Measurements from ENCODE around the gene RGL1. TPM values are rescaled to one million over a fixed set of nuclear protein-coding genes. Genes with fewer than 3 reads are reported as not detected.
"Not testable (repeated sequence)": the region's sequence is repeated elsewhere in the genome, so short reads cannot be mapped to it uniquely, and the experiment has no call there.

RGL1 gene
- 0.03 and 0.18 TPM in 2 replicates for total RNA-seq (2014; rRNA removed; shearing (Covaris generic))

DNA sequence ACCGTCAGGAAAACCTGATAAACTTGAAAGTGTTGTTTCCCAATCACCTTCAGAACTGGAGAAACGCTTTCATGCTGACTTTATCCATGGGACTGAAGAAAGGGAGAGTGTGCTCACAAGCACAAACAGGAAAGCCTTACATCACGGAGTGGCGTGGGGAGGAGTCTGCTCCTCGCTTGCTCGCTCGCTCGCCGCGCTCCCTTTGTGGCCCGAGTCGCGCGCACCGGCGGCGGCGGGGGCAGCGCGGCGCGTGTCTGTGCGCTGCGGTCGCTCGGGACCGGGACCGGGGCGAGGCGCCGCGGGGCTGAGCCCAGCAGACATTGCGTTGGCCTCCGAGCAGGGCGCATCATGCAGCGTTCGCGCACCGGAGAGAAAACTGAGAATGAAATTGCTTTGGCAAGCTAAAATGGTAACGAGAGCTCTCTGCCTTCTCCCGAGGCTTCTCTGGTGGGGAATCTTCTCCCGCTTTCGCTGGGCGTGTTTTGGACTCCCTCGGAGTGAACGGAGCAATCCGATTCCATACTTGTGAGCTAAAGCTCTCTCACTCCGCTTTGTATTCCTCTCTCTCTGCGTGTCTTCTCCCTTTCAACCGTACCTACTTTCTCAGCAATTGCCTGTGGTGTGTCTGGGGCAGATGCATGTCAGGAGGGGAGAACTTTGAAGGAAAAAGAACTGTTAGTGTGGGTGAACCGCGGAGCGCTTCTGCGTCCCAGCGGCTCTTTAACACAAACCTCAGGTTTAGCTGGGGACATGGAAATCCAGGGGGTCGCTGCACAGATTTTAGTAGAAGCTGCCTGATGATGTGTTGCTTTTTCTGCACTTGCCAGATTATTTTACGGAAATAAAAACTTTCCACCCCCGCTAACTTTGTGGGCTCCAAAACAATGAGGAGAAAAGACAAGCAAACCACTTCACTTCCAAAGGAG, at the start of gene RGL1:
RGL1 (plus strand) TSS at position 205 of the 926 bp plus-strand sequence; CDS start at position 383, 178 bp downstream.
- no peak for DNase-seq (ENCODE audit: low spot score)

DNA sequence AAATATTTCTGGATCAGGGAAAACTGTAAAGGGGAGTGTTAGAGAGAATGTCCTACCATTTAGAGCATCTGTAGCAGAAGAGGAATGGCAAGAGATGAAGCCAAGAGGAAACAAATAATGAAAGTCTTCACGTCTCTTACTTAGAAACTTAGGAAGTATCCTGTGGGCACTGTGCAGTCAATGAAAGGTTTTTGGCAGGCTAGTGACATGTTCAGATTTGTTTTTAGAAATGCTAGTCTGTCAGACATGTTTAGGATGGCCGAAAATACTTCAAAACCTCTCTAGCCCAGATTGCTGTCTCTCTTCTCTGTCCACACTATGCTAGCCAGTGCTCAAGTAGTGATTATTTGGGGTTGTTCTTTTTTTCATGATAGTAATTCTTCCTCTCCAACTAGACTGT, 48.6 kb upstream of the RGL1 start:
- DNase-seq (ENCODE audit: low spot score), result no peak

DNA sequence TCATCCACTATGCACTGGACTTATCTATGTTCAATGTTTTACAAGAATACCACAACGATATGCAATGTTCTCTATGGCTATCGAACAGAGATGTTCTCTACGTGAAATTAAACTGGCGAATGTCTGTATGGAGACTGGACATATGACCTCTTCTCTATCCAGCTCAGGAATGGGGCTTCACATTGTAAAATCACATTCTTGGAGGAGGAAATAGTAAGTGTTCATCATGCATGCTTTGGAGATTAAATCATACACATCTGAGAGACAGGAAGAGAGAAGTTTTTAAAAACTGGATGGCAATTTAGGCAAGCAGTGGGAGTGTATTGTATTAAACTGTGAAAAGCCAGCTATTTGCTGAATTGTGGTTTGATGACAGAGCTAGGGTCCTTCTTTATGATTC, 47.9 kb upstream of the RGL1 start:
- no peak for DNase-seq (ENCODE audit: low spot score)

GRCh38 chr1:183758913-183759312, 46.0 kb upstream of the RGL1 start:
- DNase-seq (ENCODE audit: low spot score), result no peak

DNA sequence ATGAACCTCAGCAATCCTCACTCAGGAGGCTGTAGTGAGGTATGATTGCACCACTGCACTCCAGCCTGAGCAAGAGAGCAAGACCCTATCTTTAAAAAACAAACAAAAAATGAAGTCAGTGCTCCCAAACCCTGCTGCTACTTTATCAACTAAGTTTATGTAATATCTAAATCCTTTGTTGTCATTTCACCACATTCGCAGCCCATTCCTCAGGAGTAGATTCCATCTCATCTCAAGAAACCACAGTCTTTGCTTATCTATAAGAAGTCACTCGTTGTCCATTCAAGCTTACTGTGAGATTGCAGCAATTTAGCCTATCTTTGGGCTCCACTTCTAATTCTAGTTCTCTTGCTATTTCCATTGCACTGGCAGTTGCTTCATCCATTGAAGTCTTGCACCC, 44.3 kb upstream of the RGL1 start:
- no peak for DNase-seq (ENCODE audit: low spot score)

GRCh38 chr1:183761871-183762270, 43.0 kb upstream of the RGL1 start:
- DNase-seq (ENCODE audit: low spot score), result no peak

DNA sequence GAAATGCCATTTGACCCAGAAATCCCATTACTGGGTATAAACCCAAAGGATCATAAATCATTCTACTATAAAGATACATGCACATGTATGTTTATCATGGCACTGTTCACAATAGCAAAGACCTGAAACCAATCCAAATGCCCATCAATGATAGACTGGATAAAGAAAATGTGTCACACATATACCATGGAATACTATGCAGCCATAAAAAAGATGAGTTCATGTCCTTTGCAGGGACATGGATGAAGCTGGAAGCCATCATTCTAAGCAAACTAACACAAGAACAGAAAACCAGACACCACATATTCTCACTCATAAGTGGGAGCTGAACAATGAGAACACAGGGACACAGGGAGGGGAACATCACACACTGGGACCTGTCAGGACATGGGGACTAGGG, 42.1 kb upstream of the RGL1 start:
- DNase-seq (ENCODE audit: low spot score), result not testable (repeated sequence)

DNA sequence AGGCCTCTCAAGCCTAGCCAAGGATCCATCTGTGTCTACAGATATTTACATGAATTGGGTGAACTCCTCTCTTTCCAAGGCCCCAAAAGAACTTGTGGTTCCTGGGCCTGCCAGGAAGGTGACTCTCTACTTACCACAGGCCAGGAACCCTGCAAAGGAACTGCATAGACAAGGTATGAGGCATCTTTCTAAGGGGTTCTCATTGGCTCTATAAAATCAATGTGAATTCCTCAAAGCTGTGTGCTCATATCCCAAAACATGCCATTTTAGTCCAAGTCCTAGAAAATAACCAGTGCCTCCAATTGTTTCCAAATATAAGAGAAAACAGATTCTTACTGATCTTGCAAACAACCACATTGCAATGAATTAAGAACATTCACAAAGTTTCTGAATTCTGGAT, 39.9 kb upstream of the RGL1 start:
- no peak for DNase-seq (ENCODE audit: low spot score)

GRCh38 chr1:183769956-183770815, 34.7 kb upstream of the RGL1 start:
- DNase-seq (ENCODE audit: low spot score), result no peak

GRCh38 chr1:183770816-183771128, 34.1 kb upstream of the RGL1 start:
- no peak for DNase-seq (ENCODE audit: low spot score)

GRCh38 chr1:183773482-183774274, 31.2 kb upstream of the RGL1 start:
- no peak for DNase-seq (ENCODE audit: low spot score)

- no peak for DNase-seq (ENCODE audit: low spot score)
Observed at GRCh38 chr1:183774938-183775337, 30.0 kb upstream of the RGL1 start.

- DNase-seq (ENCODE audit: low spot score), result no peak
Observed at GRCh38 chr1:183776731-183777130, 28.2 kb upstream of the RGL1 start.

DNA sequence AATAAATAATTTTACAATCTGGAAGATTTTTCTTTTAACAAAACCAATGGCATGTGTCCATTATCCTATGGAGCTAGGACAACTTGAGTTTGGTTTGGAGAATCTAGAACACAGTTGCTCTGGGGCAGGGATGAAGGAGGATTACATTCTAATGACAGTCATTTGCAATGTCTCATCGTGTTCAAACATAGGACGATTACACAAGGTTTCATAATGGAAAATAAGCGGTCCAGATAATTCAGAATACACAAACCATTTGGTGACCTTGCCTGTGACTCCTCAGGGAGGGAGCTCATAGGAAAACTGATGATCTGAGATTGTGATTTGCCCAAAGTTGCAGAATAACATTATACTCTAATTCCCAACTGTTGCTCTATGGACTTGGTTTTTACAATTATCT, 27.6 kb upstream of the RGL1 start:
- no peak for DNase-seq (ENCODE audit: low spot score)

- DNase-seq (ENCODE audit: low spot score), result no peak
Observed at GRCh38 chr1:183778045-183778444, 26.9 kb upstream of the RGL1 start.

DNA sequence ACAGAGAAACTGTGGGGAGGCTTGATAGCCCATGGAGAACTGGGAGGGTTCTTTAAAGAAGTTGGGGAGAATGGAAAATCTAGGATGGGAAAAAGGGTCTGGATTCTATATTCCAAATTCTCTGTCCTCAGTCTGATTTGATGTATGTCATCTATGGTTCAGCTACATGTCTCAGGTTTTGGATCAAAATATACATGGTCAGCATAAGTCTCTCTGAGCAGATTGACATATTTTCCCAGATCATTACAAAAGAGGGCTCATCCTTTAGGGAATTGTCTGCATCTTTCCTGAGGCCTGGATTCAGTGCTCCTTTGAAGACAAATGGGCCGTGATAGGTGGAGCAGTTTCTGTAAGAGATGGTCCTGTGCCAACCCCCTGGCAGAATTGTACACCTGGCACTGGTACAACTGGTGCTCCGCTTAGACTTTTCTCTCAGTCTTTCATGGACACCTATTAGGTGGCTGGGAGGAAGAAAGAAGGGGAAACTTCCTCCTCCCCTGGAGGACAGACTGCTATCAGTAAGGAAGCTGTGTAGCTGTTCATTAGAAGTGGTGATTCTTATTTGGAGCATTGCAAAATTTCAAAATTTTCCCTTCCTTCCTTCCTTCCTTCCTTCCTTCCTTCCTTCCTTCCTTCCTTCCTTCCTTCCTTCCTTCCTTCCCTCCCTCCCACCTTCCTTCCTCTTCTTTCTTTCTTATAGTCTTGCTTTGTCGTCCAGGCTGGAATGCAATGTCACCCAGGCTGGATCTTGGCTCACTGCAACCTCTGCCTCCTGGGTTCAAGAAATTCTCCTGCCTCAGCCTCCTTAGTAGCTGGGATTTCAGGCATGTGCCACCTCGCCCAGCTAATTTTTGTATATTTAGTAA, 26.1 kb upstream of the RGL1 start:
- no peak for DNase-seq (ENCODE audit: low spot score)

DNA sequence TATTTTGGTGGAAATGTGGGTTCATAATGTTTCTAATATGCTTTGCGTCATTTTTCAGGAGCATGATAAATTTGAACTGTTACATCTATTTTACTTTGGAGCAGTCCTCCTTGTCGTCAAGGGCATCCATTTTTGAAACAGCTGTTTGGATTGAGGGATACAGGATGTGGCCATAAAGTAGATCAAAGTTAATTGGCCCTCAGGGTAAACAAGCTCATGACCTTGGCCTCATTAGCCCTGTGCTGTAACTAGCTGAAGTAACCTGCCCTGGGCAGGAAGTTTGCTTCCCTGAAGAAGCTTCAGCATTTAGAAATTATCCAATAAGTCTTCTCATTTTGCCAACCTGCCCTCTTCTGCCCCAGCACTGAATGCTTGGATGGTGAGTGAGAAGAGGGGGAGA, 24.8 kb upstream of the RGL1 start:
- DNase-seq (ENCODE audit: low spot score), result no peak

DNA sequence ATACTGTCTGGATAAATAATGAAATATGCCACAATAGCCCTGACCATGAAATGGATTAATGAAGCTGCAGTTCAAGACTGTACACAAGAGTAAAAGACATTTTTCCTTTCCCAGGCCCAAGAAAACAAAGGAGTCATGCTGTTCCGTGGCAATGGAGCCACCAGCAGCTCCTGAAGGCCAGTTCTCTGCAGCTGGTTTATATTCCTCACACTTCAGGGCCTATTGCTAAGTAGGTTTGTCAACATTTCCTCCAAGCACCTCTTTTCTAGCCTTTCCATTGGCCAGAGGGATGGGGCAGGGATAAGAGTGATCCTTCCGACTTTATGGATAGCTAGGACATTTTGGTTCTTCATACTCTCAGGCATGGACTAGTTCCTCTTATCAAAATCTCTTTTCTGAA, 24.2 kb upstream of the RGL1 start:
- no peak for DNase-seq (ENCODE audit: low spot score)

DNA sequence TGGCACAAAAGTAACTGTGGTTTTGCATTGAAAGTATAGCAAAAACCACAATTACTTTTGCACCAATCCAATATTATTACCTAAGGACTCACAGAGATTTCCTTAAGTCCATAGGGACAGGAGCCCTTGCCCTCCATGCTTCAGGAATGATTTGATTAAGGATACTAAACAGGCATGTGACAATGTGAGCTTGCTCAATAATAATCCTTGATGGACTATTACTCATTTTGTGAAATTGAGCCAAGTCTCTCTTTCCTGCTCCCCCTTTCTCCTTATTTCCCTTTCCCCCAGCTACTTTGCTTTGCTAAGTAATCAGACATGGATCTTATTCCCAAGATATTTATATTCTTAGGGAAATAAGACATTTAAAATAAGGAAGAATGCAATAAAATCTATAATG, 21.6 kb upstream of the RGL1 start:
- DNase-seq (ENCODE audit: low spot score), result no peak

GRCh38 chr1:183783767-183784637, 20.9 kb upstream of the RGL1 start:
- DNase-seq (ENCODE audit: low spot score), result no peak

Data from HT-29 (cell line).